Peyer's patch (tissue), 4 donors: ENCODE results near the gene ANXA2. TPM values are rescaled to one million over a fixed set of nuclear protein-coding genes. Genes with fewer than 3 reads are reported as not detected.
"Not testable (repeated sequence)": the region's sequence is repeated elsewhere in the genome, so short reads cannot be mapped to it uniquely, and the experiment has no call there.

Experiments
- DNase-seq, 3 donors: peaks; one replicate each; pipeline ENCODE4 v3.0.0-alpha.2; 2017 to 2019
- H3K27ac ChIP-seq, 4 donors: fragments of 200-600 bp; sonication (generic); one replicate each; pipeline ENCODE4 v1.5.1; 2016 to 2019
- H3K27me3 ChIP-seq, 2 donors: fragments of 200-600 bp; sonication (generic); one replicate each; pipeline ENCODE4 v1.5.1; 2019
- H3K36me3 ChIP-seq, 3 donors: fragments of 200-600 bp; sonication (generic); one replicate each; pipeline ENCODE4 v1.5.1; 2016 to 2019
- H3K4me1 ChIP-seq, 4 donors: fragments of 200-600 bp; sonication (generic); one replicate each; pipeline ENCODE4 v1.5.1; 2016 to 2019
- H3K4me3 ChIP-seq, 4 donors: fragments of 200-600 bp; sonication (generic); 1 replicate in 3 of 4; 2 replicates in 1 of 4; pipeline ENCODE4 v1.5.1; 2016 to 2019; ENCODE audit warnings: mild to moderate bottlenecking in 1 of 4
- H3K9me3 ChIP-seq, 4 donors: fragments of 200-600 bp; sonication (generic); one replicate each; pipeline ENCODE4 v1.5.1; 2016 to 2019; ENCODE audit warnings: mild to moderate bottlenecking in 1 of 4
- POLR2A ChIP-seq, 2 donors: fragments of 450-650 bp; IDR thresholded peaks; one replicate each; pipeline ENCODE4 v1.5.1; 2017; ENCODE audit warnings: antibody characterized with exemption in 2 of 2, mild to moderate bottlenecking in 2 of 2, moderate library complexity in 2 of 2
- total RNA-seq, 4 donors: library from RNA; depleted of rRNA; stranded (reverse); fragments of >200 nt; gene quantifications; one replicate each; pipeline ENCODE4 v1.1.0, GENCODE V29; 2016
- TF ChIP-seq, protein P1 (sequence below), 6 experiments: fragments of 450-650 bp in 4 of 6; fragments of 200-600 bp in 2 of 6; sonication (generic) in 1 of 6; IDR thresholded peaks; one replicate each; pipeline ENCODE4 v1.5.1; 2017 to 2019; ENCODE audit warnings: antibody characterized with exemption in 6 of 6, mild to moderate bottlenecking in 3 of 6, moderate library complexity in 1 of 6

ANXA2 gene
- total RNA-seq, 4 donors from 2014 or later: 564 to 802 (median 681) TPM

DNA sequence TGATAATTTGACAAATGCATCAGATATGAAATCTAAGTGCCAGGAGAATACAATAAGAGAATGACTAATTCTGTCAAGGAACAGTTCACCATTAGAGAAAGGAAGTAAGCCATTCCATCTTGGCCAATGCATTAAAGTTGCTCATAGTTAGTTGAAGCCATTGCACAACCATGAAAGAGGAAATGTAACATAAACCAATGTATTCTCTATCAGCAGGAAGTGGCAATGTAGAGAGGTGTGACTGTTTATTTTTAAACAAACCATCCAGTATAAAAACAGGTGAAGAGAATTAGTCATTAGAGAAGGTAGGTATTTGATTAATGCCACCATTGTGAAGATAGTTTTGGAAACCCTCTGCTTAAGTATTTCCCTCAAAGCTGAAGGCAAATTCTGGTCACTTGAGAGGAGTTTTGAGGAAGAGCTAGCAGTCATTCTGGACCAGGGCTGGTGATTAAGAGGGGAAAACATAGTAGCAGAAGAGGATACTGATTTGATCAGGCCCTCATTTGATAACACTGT, 10.7 kb upstream of the ANXA2 start:
- peak overlapping the region in 3 of 4 donors; percentile 48 to 87 (median 64) for H3K27ac ChIP-seq
- H3K4me3 ChIP-seq: no peak overlapping the region
- H3K27me3 ChIP-seq: no peaks in the 10 kb centered on the region
- no peaks in the 10 kb centered on the region for H3K9me3 ChIP-seq
- H3K4me1 ChIP-seq: peaks cover 0 to 14% (median 3%) of the 10 kb centered on the region in 4 donors
- no peaks in the 10 kb centered on the region for H3K36me3 ChIP-seq
- no peak for DNase-seq
- TF ChIP-seq, protein P1, sequence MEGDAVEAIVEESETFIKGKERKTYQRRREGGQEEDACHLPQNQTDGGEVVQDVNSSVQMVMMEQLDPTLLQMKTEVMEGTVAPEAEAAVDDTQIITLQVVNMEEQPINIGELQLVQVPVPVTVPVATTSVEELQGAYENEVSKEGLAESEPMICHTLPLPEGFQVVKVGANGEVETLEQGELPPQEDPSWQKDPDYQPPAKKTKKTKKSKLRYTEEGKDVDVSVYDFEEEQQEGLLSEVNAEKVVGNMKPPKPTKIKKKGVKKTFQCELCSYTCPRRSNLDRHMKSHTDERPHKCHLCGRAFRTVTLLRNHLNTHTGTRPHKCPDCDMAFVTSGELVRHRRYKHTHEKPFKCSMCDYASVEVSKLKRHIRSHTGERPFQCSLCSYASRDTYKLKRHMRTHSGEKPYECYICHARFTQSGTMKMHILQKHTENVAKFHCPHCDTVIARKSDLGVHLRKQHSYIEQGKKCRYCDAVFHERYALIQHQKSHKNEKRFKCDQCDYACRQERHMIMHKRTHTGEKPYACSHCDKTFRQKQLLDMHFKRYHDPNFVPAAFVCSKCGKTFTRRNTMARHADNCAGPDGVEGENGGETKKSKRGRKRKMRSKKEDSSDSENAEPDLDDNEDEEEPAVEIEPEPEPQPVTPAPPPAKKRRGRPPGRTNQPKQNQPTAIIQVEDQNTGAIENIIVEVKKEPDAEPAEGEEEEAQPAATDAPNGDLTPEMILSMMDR (IDR thresholded peaks at IDR 0.05): no peak
- TF ChIP-seq POLR2A (IDR thresholded peaks at IDR 0.05): no peak

DNA sequence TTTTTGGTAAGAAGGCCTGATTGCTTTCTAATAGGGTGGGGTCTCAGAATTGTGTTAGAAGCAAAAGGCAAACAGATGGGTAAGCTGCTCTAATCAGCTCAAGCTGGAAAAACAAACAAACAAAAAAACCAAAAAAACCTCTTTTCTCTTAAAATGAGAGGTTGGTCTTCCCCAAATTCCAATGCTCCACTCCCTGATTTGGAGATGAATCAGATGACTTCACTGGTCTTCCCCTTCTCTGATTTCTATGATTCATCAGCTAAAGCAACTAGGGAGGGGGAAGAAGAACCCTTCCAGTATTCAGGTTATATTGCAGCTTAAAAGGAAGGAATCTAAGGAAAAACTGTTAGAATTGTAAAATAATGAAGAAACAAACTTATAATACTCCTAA, 9.6 kb upstream of the ANXA2 start:
- Histone ChIP-seq H3K4me1 (peaks cover 0 to 23% (median 4%) of the 10 kb centered on the region in 4 donors), H3K36me3 (no peaks in the 10 kb centered on the region), H3K9me3 (no peaks in the 10 kb centered on the region), H3K27ac (no peak overlapping the region), H3K27me3 (no peaks in the 10 kb centered on the region), H3K4me3 (no peak overlapping the region)
- TF ChIP-seq, protein P1 (IDR thresholded peaks at IDR 0.05): no peak
- no peak for TF ChIP-seq POLR2A (IDR thresholded peaks at IDR 0.05)
- DNase-seq: no peak

DNA sequence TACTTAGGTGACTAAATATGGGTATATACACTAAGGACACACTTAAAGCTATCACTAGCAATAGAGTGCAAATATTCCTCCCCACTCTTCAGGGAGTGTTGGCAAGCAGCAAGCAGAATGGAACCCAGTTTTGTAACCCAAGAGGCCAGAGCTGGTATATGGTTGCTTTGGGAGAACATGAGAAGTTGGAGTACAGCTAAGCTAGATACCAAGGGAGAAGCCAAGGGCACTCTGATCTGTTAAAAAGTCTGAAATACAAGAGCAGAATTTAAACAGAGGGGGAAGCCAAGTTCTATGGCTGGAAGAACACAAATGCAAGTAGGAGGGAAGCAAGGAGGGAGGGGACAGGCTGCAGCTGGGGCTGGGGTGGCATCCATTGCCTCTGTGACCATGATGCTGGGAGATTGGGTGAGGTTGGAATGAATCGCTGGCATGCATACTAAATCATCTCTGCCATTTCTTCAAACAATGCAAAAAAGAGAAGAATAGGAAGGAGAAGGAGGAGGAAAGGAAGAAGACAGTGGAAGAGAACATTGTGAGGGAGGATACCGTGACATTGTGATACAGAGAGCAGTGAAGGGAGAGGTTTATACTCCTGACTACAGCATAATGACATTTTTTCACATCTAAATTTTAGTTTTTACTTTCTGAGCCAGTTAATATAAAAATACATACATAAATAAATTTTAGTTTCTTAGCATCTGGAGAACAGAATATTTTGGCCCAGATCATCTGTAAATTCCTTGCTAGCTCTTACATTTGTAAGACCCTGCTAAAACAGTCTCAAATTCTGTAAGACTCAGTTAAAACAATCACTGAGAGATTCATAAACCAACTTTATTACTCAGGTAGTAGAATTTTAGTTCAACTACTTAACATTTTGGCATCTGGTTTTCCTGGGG, 9.0 kb upstream of the ANXA2 start:
- TF ChIP-seq, protein P1 (IDR thresholded peaks at IDR 0.05): no peak
- TF ChIP-seq POLR2A (IDR thresholded peaks at IDR 0.05): no peak
- no peak for DNase-seq
- Histone ChIP-seq H3K27me3 (no peaks in the 10 kb centered on the region), H3K4me3 (no peak overlapping the region), H3K4me1 (peaks cover 0 to 30% (median 5%) of the 10 kb centered on the region in 4 donors), H3K36me3 (no peaks in the 10 kb centered on the region), H3K27ac (no peak overlapping the region), H3K9me3 (no peaks in the 10 kb centered on the region)

DNA sequence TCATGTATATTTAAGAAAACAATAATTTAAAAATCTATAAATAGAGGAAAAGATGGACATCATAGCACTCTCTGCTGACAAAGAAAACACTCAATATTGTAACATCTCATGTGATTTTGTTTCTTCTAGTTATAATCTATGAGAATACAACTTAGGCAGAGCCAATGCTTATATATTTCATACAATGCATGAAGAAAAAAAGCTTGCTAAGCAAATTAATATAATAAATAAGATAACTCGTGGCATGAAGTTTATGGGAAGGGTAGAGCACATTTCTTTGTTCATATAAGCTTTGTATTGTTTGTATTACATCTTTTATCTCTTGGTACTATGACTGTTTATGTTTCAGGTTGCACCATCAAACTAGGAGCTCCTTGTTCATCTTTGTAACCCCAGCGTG, 7.6 kb upstream of the ANXA2 start:
- peaks cover 0 to 30% (median 5%) of the 10 kb centered on the region in 4 donors for H3K4me1 ChIP-seq
- no peak for TF ChIP-seq POLR2A (IDR thresholded peaks at IDR 0.05)
- TF ChIP-seq, protein P1 (IDR thresholded peaks at IDR 0.05): no peak

DNA sequence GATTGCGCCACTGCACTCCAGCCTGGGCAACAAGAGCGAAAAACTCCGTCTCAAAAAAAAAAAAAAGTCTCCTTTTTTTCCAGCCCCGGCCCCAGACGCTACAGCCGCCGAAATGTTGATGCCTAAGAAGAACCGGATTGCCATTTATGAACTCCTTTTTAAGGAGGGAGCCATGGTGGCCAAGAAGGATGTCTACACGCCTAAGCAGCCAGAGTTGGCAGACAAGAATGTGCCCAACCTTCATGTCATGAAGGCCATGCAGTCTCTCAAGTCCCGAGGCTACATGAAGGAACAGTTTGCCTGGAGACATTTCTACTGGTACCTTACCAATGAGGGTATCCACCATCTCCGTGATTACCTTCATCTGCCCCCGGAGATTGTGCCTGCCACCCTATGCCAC, 6.6 kb upstream of the ANXA2 start:
- not testable (repeated sequence) for H3K27me3 ChIP-seq, H3K27ac ChIP-seq, DNase-seq, H3K4me3 ChIP-seq, H3K9me3 ChIP-seq, H3K36me3 ChIP-seq
- H3K4me1 ChIP-seq: peaks cover 0 to 30% (median 5%) of the 10 kb centered on the region in 4 donors

More for the DNA sequence above, 7.6 kb upstream of the ANXA2 start:
- Histone ChIP-seq H3K4me3 (no peak overlapping the region), H3K27ac (no peak overlapping the region), H3K36me3 (no peaks in the 10 kb centered on the region), H3K9me3 (no peaks in the 10 kb centered on the region), H3K27me3 (no peaks in the 10 kb centered on the region)
- DNase-seq: no peak

DNA sequence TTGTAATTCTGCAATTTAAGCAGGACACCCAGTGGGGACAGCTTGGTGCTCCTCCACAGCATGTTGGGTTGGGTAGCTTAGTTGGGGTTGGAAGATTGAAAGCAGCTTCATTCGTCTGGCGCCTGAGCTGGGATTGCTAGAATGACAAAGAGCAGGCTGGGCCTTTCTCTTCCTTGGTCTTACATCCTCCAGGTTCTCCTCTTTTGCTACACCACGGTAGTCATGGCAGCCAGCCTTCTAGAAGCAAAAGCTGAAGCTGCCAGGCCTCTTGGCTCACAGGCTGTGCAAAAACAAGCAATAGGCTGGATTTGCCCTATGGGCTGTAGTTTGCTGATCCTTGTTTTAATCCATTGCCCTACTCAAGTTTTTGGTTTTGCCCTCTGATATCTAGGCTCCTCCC, 3.2 kb upstream of the ANXA2 start:
- TF ChIP-seq, protein P1 (IDR thresholded peaks at IDR 0.05): no peak
- TF ChIP-seq POLR2A (IDR thresholded peaks at IDR 0.05): no peak
- no peaks in the 10 kb centered on the region for H3K27me3 ChIP-seq
- H3K9me3 ChIP-seq: no peaks in the 10 kb centered on the region
- no peak overlapping the region for H3K4me3 ChIP-seq
- no peak overlapping the region for H3K27ac ChIP-seq
- no peak for DNase-seq
- H3K36me3 ChIP-seq: peaks cover 0 to 5% (median 0%) of the 10 kb centered on the region in 3 donors
- peaks cover 0 to 21% (median 7%) of the 10 kb centered on the region in 4 donors for H3K4me1 ChIP-seq
